K562 (cell line): ENCODE results near the gene TNNI2. TPM values are rescaled to one million over a fixed set of nuclear protein-coding genes. Genes with fewer than 3 reads are reported as not detected.
A peak's percentile ranks its signal among the peaks of the same experiment; 100 is the strongest.

Experiments used
- BCLAF1 ChIP-seq, 2 experiments: fragments of 450-650 bp in 1 of 2; IDR thresholded peaks; 2 replicates each; pipeline ENCODE4 v1.6.1; 2011 to 2017; ENCODE audit warnings: low read depth in 2 of 2, antibody characterized with exemption in 1 of 2, borderline replicate concordance in 1 of 2, low read length in 1 of 2, mild to moderate bottlenecking in 1 of 2, mixed read lengths in 1 of 2; ENCODE audit not compliant: control insufficient read depth in 1 of 2
- BMI1 ChIP-seq: fragments of 150-350 bp; IDR thresholded peaks from 2 replicates; pipeline ENCODE4 v1.6.1; 2014; ENCODE audit warnings: low read length
- JUN ChIP-seq, 2 experiments: sonication (generic) in 1 of 2; formaldehyde crosslinking in 1 of 2; IDR thresholded peaks; 2 replicates each; pipeline versions ENCODE4 v1.6.1 to v1.8.0; 2012 to 2022; ENCODE audit warnings: borderline replicate concordance in 2 of 2, mild to moderate bottlenecking in 2 of 2, improper control_type of control experiment in 1 of 2, low read depth in 1 of 2, low read length in 1 of 2, missing genetic modification reagents in 1 of 2
- KLF13 ChIP-seq: fragments of 450-650 bp; IDR thresholded peaks from 2 replicates; pipeline ENCODE4 v1.6.1; 2016; ENCODE audit warnings: missing genetic modification characterization, low read depth, mild to moderate bottlenecking, missing compliant biosample characterization, moderate library complexity, borderline replicate concordance
- PHF20 ChIP-seq: fragments of 450-650 bp; IDR thresholded peaks from 2 replicates; pipeline ENCODE4 v1.6.1; 2018; ENCODE audit not compliant: partially characterized antibody
- REST ChIP-seq, 2 experiments: fragments of 450-650 bp; formaldehyde crosslinking in 1 of 2; IDR thresholded peaks; 2 replicates each; pipeline versions ENCODE4 v1.4.0 to v1.6.1; 2014 to 2020; ENCODE audit warnings: mild to moderate bottlenecking in 2 of 2, borderline replicate concordance in 1 of 2, low read depth in 1 of 2
- SNRNP70 ChIP-seq: fragments of 200-400 bp; formaldehyde crosslinking; optimal IDR thresholded peaks from 2 replicates; pipeline ENCODE3; 2017; ENCODE audit warnings: low read depth, low read length
- THRA ChIP-seq: fragments of 450-650 bp; IDR thresholded peaks from 2 replicates; pipeline ENCODE4 v1.6.1; 2017; ENCODE audit warnings: mild to moderate bottlenecking, moderate library complexity
- ZFX ChIP-seq: sonication (generic); formaldehyde crosslinking; IDR thresholded peaks from 2 replicates; pipeline ENCODE4 v1.8.0; 2022; ENCODE audit warnings: mild to moderate bottlenecking, missing genetic modification reagents, moderate library complexity
- ZNF586 ChIP-seq: fragments of 450-650 bp; formaldehyde crosslinking; conservative IDR thresholded peaks from 2 replicates; pipeline ENCODE4 v1.4.0; 2020; ENCODE audit warnings: mild to moderate bottlenecking, moderate library complexity
- ZNF76 ChIP-seq: fragments of 250-450 bp; sonication (Bioruptor Pico); IDR thresholded peaks from 2 replicates; pipeline ENCODE4 v1.4.0; 2020; ENCODE audit warnings: mild to moderate bottlenecking, moderate library complexity, borderline replicate concordance
- polyA plus RNA-seq, 8 experiments: library from polyadenylated mRNA; depleted of rRNA in 4 of 8; stranded (reverse) in 5 of 8; unstranded in 3 of 8; fragments of >200 nt; fragmentation: Nextera tagmentation in 2 of 8; fragmentation: Illumina TruSeq in 1 of 8; extraction: Ambion mirVana in 2 of 8; extraction: Trizol in 1 of 8; gene quantifications; 2 replicates each; pipeline versions ENCODE4 v1.2.1 to v1.2.3, GENCODE V29; 2011 to 2014; ENCODE audit warnings: inconsistent platforms in 1 of 8, missing spikeins in 1 of 8
- total RNA-seq, 7 experiments: library from RNA; depleted of rRNA in 6 of 7; stranded (reverse); fragments of >200 nt in 6 of 7; fragmentation: Illumina TruSeq in 2 of 7; extraction: Trizol in 2 of 7; gene quantifications; 2 replicates each; pipeline versions ENCODE4 v1.2.1 to v1.2.3, GENCODE V29; 2011 to 2021; ENCODE audit warnings: low replicate concordance in 1 of 7

Gene TNNI2
- total and polyA plus RNA-seq, 9 of the 15 experiments (the other 6 are each of a cell fraction or from before 2014, with no cell fraction given), result not detected

- TF ChIP-seq REST (IDR thresholded peaks at IDR 0.05; ENCODE audit: borderline replicate concordance) (no peak), REST (CRISPR knock-in tag; IDR thresholded peaks at IDR 0.05; ENCODE audit: low read depth) (no peak), SNRNP70 (no peak), ZNF586 (CRISPR knock-in tag) (no peak), BMI1 (no peak), KLF13 (tag) (no peak), ZFX (CRISPR knock-in tag) (no peak), THRA (no peak), PHF20 (peak; percentile 52), ZNF76 (CRISPR knock-in tag) (no peak), JUN (IDR thresholded peaks at IDR 0.05; ENCODE audit: borderline replicate concordance, low read depth, low read length) (no peak), JUN (CRISPR knock-in tag; IDR thresholded peaks at IDR 0.05; ENCODE audit: borderline replicate concordance) (no peak), BCLAF1 (IDR thresholded peaks at IDR 0.05; ENCODE audit: borderline replicate concordance in 1 of 2, control insufficient read depth in 1 of 2, low read depth in 2 of 2, low read length in 1 of 2) (0 out of 4 replicates have a peak, but pooled peaks of 1 of the 2 experiments have one; percentile 23)
These were observed 5.7 kb downstream of the TNNI2 start (continued) for GRCh38 chr11:1844221-1845094.
